Activated CD8-positive, alpha-beta memory T cell treated with anti-CD3 and anti-CD28 coated beads for 1 hour (primary cell): ENCODE measurements around the gene ARL3.

Experiments used
- DNase-seq, 2 donors: peaks; one replicate each; pipeline ENCODE4 v3.0.0-alpha.2; 2020; ENCODE audit warnings: low read depth in 1 of 2; ENCODE audit errors: extremely low read depth in 1 of 2

Gene ARL3

DNA sequence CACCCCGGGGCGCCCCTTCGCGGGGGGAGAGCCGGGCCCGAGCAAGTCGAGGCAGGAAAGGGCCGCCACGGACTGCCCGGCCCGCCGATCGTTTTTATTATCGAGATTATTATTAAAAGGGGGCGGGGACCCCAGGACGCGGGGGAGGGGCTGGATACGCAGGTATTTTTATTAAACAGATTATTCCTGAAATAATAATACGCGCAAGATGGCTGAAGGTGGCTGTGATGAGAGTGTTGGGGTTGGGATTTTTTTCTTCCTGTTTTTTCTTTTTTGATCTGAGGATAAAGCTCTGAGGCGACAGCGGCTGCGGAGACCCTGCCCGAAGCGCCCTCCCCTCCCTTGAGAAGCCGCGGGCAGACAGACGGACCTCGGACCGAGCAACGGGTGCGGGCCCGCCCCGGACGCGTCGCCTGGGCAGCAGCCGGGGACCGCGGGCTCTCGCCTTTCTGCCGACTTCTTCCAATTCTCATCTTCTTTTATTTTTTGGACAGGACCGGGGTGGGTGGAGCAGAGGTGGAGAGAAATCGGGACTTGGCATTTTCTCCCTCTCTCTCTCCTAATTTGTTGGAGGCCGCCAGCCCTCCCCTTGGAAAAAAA, 71.4 kb downstream of the ARL3 start:
- peak in 1 of 2 donors; percentile 49 for DNase-seq

DNA sequence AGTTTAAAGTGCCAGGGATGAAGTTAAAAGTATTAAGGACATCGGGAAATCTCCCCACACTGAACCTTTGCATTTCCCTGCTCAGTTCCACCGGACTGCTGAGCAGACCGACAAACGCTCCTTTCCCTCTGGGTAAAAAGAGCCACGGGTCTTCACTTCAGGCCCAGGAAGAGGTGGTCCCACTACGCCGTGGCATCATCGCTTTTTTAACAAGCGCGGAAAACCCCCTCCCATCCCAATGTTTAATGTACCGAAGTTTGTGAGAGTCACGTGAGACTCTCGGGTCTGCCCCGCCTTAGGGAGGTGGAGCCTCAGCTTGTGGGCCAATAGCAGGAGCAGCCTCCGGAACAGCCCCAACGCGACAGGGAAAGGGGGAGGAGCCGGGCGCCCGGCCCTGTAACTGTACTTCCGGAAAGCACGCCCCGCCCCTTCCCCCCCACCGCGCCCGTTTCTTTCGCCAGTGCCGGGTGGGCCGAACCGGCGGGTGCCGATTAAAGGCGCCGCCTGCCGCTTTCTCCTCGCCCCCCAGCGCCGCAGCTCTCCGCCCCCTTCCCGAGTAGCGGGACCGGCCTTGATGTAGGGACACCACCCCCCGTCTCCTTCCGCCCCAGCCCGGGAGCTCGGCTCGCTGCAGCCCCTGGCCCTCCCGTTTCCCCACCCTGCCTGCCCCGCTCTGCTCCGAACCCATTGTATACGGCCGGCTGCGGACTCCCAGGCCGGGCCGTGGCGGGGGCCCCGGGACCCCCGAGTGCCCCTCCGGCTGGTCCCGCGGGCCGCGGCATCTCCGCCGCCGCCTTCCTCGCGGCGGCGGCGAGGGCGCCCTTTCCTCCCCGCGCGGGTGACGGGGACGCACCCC, 72.1 kb downstream of the ARL3 start:
- peak; percentile 91 to 95 for DNase-seq

DNA sequence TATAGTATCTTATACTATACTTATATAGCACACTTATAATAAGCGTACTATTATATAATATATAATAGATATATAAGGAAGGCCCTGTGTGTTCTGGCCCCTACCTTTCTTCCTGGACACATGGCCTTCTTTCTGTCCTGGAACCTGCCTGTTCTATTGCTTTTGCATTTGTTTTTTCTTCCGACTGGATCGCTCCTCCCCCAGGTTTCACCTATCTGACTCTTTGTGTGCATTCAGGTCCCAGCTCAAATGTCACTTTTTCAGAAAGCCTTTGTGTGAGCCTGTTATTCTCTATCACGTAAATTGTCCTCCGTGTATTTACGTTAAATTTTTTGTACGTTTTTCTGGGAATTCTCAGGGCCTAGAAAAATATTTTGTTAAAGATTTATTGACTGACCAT, 72.8 kb downstream of the ARL3 start:
- no peak for DNase-seq

DNA sequence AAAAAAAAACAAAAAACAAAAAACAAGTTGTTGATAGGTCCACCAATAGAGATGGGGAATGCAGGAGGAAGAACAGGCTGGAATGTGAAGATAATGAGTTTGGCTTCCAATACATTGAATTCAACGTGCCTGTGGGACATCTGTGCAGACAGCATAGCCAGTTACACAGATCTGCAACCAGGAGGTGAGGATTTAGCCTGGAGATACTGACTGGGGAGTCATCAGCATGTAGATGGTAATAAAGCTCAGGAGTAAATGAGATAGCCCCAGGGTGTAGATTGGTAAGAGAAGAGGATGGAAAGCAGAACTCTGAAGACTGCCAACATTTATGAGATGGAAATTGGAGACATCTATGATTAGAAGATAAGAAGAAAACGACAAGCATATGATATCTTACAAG, 74.7 kb downstream of the ARL3 start:
- DNase-seq = no peak

DNA sequence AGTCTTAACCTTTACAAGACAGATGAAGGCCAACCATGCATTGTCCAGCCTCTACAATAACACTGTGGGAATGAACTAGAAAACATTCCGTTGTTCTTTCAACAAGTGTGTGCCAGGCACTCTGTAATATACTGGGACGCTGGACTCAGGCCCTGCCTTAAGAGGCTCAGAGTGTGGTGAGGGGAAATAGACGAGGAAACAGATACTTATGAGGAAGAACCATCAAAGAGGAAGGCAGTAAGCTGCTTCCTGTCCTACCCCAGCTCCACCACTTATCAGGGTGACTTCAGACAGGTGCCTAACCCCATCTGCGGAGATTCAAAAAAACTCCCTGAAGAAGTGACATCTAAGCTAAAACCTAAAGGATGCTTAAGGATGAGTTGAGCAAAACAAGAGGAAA, 78.8 kb downstream of the ARL3 start:
- no peak for DNase-seq

DNA sequence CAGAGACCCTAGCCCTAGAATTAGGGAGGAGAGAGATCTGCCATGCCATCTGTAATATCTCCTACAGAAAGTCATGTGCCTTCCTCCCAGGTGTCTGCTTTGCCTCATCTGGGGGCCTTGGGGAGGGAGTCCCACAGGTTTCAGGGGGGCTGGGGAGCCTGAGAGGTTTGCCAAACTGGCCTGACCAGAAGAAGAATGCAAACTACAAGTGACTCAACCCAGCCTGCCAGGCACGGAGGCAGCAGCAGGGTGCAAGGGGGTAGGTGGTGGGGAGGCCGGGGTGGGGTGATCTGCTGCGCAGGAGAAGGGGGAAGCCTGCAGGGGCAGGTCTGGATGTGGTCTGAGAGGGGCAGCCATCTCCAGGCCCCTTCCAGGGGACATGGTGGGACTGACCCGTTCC, 79.5 kb downstream of the ARL3 start:
- no peak for DNase-seq

DNA sequence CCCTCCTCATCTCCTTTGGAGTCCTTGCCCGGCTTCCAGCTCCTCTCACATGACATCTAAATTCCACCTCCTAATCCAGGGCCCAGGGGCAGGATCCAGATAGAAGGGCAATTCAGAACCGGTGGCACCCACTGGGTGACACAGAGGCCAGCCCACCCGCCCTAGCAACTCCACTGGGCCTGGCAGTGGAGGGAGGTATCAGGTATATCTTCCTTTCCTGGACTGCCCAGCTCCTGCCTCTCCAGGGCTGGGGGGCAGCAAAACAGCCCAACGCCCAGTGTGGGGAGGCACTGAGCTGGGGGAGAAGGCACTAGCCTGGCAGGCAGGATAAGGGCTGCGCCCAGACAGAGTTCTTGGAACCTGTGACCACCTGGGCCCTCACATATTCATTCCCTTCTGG, 80.3 kb downstream of the ARL3 start:
- no peak for DNase-seq

DNA sequence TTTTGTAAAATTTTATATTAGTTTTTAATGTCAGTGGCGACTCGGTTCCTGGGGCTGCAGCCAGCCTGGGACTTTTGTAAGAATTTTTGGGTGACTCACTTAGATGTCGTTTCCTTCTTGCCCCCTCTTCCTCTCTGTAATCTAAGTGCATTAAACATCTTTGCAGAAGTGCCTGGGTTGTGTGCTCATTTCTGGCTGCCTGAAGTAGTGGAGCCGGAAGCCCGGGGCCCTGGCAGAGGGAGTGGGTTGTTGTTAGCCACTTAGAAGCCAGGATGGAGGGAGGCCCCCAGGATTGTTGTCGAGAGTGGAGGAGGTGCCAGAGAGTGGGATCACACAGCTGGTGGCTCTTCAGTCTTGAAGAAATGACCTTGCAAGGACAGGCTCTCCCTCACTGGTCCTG, 80.9 kb downstream of the ARL3 start:
- no peak for DNase-seq

DNA sequence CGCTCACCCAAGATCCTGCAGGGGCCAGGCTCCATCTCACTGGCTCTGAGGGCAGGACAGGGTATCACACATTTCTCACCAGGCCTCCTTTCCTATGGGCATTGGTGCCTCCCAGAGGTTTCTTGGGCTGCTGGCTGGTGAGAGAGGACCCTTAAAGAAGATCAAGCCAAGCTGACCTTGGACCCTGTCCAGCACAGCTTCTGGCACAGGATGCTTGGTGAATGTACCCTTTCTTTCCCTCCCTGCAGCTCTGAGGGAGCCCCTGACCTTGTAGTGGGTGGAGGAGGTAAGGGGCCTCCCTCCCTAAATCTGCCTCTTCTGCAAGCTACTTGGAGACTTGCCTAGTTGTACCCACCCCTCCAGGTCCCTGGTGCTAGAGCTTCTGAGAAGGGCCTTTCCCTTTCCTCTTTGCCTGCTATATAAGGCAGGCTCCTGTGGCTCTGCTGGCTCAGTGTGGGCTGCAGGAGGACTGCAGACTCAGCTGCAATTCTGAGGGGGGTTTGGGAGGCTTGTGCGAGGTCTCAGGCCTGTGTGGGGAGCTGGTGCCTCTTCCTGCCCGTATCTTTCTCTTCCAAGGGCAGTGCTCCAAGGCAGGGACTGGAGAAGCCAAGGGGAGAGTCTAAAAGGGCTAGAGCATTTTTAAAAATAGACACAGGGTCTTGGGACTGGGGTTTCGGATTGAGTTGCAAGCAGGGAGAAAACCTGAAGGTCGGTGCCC, 81.6 kb downstream of the ARL3 start:
- DNase-seq = no peak

DNA sequence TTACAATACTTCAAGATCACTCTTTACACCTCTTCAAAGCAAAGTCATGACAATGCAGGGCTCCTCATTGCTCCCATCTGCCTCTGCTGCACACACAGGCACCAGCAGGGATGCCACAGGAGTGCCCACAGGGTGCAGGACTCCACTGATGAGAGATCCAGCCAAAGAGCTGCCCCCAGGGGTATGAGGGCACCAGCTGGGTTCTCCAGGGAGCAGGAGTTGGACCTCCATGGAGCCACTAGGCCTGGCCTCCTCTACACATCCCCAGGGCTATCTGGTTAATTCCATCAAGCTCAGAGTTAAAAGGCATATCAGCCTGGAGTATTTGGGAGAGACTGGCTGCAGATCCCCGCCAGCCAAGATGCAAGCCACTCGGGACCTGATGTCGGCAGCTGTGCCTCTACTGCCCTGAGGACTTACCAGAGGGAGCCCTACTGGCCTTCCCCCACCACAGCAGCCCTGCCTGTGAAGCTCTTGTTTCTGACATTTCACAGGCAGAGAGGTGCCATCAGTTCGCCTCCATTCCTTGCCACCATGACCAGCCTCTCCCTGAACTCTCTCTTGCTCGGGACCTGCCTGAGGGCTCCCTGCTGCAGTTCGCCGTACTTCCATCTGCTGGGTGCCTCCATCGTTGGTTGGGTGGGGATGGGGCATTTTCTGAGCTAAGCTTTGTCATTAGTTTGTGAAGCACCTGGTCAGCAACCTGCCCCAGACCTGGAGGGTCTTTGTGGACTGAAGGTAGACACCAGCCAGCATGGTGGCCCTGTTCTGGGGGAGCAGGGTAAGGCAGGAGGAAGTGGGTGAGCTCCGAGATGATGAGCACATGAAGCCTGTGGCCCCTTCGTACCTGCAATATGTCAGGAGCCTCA, 82.4 kb downstream of the ARL3 start:
- no peak for DNase-seq

DNA sequence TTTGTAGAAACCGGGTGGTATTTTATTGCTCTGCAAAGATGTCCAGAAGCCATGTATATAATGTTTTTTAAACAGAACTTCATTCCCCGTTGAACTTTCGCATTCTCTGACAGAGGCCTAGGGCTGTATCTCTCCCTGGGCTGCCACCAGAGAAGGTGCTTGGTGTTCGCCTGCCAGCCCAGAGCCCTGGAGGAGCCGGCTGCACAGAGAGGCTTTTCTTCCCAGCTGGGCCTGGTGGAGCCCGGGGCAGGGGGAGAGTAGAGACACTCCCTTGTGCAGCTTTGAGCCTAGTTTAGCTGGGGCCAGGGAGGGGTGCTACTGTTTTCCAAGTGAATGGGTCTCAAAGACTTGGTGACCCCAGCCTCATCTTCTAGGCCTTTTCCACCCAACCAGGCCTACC, 83.5 kb downstream of the ARL3 start:
- no peak for DNase-seq

DNA sequence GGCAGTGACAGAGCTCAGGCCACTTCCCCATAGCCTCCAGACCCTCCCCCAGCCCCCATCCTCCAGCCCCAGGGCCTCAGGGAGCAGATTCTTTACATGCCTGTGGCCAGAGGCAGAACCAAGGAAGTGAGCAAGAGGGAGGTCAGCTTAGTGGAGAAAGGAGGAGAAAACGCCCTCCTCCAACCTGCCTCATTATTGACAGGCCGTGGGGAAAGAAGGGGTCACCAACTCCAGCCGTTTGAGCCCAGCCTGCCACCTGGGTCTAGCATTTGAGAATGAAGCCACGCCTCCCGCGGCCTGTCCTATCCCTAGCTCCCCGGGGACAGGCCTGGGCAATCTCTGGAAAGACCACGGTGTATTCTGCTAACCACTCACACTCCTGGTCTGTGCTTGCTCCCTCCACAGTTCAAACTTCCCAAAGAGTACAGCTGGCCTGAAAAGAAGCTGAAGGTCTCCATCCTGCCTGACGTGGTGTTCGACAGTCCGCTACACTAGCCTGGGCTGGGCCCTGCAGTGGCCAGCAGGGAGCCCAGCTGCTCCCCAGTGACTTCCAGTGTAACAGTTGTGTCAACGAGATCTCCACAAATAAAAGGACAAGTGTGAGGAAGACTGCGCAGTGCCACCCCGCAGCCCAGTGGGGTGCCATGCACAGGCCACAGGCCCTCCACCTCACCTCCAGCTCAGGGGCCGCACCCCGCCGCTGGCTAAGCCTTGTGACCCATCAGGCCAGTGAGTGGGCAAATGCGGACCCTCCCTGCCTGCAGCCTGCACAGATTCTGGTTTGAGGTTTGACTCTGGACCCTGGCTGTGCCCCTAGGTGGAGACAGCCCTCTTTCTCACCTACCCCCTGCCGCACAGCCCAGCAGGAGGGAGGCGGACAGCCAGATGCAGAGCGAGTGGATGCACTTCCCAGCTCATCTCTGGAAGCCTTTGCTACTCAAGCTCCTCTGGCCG, 84.3 kb downstream of the ARL3 start:
- no peak for DNase-seq

DNA sequence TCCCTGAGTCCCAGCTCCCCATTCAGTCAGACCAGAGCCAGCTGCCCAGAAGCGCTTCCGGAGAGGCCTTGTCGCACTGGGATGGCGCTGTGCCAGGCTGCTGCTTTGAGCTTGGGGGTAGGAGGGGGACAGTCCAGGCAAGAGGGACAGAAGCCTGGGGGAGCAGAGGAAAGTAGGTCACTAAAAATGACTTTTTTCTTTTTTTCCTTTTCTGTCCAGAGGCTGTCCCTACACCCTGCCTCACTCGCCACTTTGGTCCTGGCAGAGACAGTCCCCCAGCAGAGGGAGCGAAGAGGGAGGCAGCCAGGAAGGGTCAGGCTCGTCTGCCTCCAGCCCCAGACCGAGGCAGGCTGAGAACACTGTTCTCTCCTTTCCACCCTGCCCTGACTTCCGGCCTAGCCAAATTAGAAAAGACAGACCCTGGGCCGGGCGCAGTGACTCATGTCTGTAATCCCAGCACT, 85.7 kb downstream of the ARL3 start:
- DNase-seq = no peak

DNA sequence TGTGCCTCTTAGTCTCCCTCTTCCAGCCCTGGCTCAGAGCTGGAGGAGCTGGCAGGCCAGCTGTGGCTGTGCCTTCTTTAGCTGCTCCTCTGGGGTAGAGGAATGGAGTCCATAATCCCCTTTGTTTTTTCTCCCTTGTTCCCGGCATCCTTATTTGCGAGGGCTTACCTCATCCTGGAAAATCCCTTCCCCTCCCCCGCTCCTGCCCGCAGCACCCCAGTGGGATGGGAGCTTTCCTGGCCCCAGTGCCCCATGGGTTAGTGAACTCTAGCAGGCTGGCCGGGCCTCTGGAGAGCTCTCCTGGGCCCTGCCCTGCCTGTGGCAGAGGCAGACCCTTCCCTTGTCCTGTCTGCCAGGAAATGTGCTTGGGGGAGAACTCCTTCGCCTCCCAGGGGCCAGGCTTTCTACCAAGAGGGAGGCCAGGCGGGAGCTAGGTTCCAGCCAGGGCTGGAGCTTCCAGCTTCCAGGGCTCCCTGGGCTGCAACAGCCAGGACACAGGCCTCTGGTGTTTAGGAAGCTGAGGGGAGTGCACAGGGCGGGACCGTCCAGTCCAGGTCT, 86.4 kb downstream of the ARL3 start:
- DNase-seq = no peak

DNA sequence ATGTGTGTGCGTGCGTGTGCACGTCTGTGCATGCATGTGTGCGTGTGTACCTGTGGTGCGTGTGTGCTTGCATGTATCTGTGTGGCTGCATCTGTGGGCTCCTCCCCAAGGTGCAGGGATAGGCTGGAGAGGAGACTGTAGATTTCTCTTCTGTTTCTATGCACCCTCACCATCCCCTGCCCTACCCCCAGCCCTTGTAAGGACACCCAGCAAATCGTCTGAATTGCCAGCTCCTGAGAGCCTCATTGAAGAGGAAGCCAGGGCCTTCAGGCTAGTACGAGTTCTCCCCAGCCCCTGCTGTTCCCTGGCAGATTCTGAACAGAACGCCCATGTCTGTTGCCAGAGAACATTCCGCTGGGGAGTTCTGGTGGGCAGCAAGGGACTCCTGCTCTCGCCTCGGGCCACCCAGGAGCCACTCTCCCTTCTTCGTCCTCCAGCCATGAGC, 86.9 kb downstream of the ARL3 start:
- DNase-seq = no peak

DNA sequence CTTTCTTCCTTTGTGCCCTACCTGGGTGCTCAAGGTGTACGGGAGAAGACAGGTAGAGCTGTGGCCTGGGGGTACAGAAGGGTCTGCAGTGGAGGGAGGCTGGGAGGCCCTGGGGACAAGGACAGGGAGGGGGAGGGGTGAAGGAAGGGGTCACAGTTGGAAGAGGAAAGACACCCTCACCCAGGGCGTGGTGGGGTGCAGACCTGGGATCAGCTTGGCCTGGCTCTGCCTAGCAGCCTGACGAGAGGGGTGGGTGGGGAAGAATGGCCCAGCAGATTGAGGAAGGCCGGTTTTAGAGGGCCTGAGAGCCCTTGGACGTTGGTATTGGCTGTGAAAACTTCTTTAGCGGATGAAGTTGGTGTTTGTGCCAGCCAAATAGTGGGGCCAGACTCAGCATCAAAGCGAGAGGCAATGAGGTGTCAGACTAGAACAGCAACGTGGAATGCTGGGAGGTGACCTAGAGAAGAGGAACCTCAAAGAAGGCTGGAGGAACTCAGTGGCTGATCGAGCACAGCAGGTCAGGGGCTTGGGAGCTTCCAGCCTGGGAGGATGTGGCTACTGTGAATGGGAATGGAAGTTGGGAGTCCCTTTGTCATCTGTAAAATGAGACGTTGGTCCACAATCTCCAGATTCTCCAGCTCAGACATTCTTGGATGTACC, 88.0 kb downstream of the ARL3 start:
- DNase-seq = no peak

DNA sequence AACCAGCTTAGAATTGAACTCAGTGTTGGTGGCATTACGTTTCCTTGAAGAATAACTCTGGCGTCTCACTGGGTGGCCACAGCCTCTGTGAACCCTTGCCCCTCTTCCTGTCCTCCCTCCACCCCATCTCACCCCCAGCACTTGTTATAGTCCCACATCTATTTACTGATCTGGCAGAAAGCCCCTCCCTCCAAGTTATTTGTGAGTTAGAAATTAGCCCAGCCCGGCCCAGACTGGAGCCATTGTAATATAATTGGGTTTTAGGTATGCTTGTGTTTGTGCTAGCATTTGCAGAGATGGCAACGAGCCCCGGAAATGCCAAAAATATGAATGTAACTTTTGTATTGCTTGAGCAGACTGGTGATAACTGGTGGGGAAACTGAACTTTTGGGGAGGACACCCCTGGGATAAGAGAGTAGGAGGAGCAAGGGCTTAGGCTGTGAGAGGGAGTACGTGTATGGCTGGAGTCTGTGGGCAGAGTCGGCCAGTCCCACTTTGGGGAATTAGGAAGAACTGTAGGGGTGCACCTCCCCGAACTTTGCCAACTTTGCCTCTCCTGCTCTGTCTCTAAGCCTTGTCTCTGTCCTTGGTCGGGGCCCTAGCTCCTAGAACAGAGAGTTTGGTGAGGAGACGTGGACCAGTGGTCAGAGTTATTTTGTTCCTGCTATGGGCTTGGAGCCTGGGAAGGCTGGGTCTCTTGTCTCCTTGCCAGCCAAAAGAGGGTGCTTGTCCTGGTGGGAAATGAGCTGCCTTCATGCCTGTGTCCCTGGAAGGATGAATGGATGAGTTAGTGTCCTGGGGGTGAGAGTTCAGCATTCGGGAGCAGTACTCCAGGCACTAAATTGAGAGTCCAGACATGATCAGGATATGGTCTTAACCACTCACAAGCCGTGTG, 89.2 kb downstream of the ARL3 start:
- no peak for DNase-seq

DNA sequence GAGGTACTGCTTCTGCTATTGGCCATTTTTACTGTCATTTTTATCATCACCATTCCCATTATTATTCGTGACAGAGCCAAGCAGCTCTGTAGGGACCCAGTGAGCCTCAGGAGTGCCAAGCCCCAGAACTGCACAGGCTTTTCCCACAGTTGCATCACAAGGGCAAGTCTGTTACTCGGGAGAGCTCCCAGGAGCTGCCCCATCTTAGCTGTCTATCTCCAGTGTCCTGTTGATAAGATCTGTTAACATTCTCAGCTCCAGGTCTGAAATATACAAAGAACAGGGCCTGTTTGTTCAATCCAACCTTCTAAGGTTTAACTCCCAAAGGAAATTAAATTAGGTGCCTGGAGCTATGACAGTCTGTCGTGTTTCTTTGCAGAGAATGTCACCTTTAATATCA, 90.1 kb downstream of the ARL3 start:
- DNase-seq = no peak
